Large intestine (tissue), 3 donors: Measurements from ENCODE around the gene INAFM2. TPM values are rescaled to one million over a fixed set of nuclear protein-coding genes. Genes with fewer than 3 reads are reported as not detected.

Experiments
- DNase-seq, 2 donors: peaks; one replicate each; pipeline versions ENCODE4 v3.0.0 to v3.0.0-alpha.2; 2013
- H3K27ac ChIP-seq: one replicate; pipeline ENCODE4 v1.5.1; 2013; ENCODE audit warnings: low read length
- H3K27me3 ChIP-seq: 2 replicates; pipeline ENCODE4 v1.6.1; 2013; ENCODE audit warnings: low read length; ENCODE audit not compliant: control insufficient read depth, insufficient read depth
- H3K36me3 ChIP-seq: 2 replicates; pipeline ENCODE4 v1.6.1; 2013; ENCODE audit warnings: low read length; ENCODE audit not compliant: control insufficient read depth, insufficient read depth
- H3K4me1 ChIP-seq: one replicate; pipeline ENCODE4 v1.6.1; 2013; ENCODE audit warnings: low read length; ENCODE audit not compliant: control insufficient read depth, insufficient read depth
- H3K4me3 ChIP-seq: one replicate; pipeline ENCODE4 v1.5.1; 2013; ENCODE audit warnings: low read length
- H3K9me3 ChIP-seq: one replicate; pipeline ENCODE4 v1.6.1; 2013; ENCODE audit warnings: mild to moderate bottlenecking, low read depth, low read length, moderate library complexity; ENCODE audit not compliant: control insufficient read depth
- WGBS: methylation state at CpG from one replicate; pipeline ENCODE4 v1.1.5; 2013; ENCODE audit warnings: low lambda C conversion rate; ENCODE audit not compliant: insufficient coverage; 5-methylcytosine and 5-hydroxymethylcytosine counted together
- polyA plus RNA-seq: library from polyadenylated mRNA; unstranded; fragments of 120-200 nt; gene quantifications from one replicate; pipeline ENCODE4 v1.2.1, GENCODE V29; 2013

INAFM2 gene
- polyA plus RNA-seq, 1 donor, result 14.6 TPM

GRCh38 chr15:40305281-40305680 lies 18.2 kb upstream of the INAFM2 start:
- H3K4me3 ChIP-seq, result no peak overlapping the region
- H3K27me3 ChIP-seq, result peaks cover 9% of the 10 kb centered on the region
- no peak overlapping the region for H3K27ac ChIP-seq
- H3K4me1 ChIP-seq, result peaks cover 2% of the 10 kb centered on the region
- WGBS, result no CpG with 5 or more reads among the region's 4 CpGs
- no peak for DNase-seq
- no peaks in the 10 kb centered on the region for H3K36me3 ChIP-seq
- H3K9me3 ChIP-seq, result no peaks in the 10 kb centered on the region

- 100% methylated on average over 1 of the region's 5 CpGs for WGBS
- H3K27me3 ChIP-seq, result peaks cover 13% of the 10 kb centered on the region
- peaks cover 2% of the 10 kb centered on the region for H3K4me1 ChIP-seq
- H3K9me3 ChIP-seq, result no peaks in the 10 kb centered on the region
- no peak for DNase-seq
- H3K27ac ChIP-seq, result no peak overlapping the region
- no peak overlapping the region for H3K4me3 ChIP-seq
- no peaks in the 10 kb centered on the region for H3K36me3 ChIP-seq
These were observed 17.1 kb upstream of the INAFM2 start for GRCh38 chr15:40306371-40306770.

GRCh38 chr15:40306908-40307307 lies 16.6 kb upstream of the INAFM2 start:
- H3K27me3 ChIP-seq, result peaks cover 15% of the 10 kb centered on the region
- peak overlapping the region; percentile 17 for H3K4me3 ChIP-seq
- H3K4me1 ChIP-seq, result peaks cover 2% of the 10 kb centered on the region
- DNase-seq, result no peak
- H3K36me3 ChIP-seq, result no peaks in the 10 kb centered on the region
- no peak overlapping the region for H3K27ac ChIP-seq
- H3K9me3 ChIP-seq, result no peaks in the 10 kb centered on the region
- no CpG with 5 or more reads among the region's 7 CpGs for WGBS

- WGBS, result no CpG with 5 or more reads among the region's 15 CpGs
- Histone ChIP-seq H3K27me3 (peaks cover 19% of the 10 kb centered on the region), H3K4me1 (peaks cover 2% of the 10 kb centered on the region), H3K27ac (peak within 1 kb of the TSS; percentile 50), H3K4me3 (peak within 1 kb of the TSS; percentile 24), H3K9me3 (no peaks in the 10 kb centered on the region), H3K36me3 (no peaks in the 10 kb centered on the region)
- no peak for DNase-seq
These were observed 15.9 kb upstream of the INAFM2 start, which contains the start of gene PLCB2 for GRCh38 chr15:40307421-40308211. PLCB2 (minus strand) TSS chr15:40307935; CDS start chr15:40307672, 263 bp downstream.

GRCh38 chr15:40309344-40309862 lies 14.1 kb upstream of the INAFM2 start:
- WGBS, result no CpG with 5 or more reads among the region's 8 CpGs
- H3K4me1 ChIP-seq, result peaks cover 2% of the 10 kb centered on the region

GRCh38 chr15:40310001-40310959 lies 13.2 kb upstream of the INAFM2 start:
- no peak for DNase-seq
- Histone ChIP-seq H3K27ac (no peak overlapping the region), H3K4me1 (peaks cover 2% of the 10 kb centered on the region), H3K27me3 (peaks cover 17% of the 10 kb centered on the region), H3K9me3 (no peaks in the 10 kb centered on the region), H3K4me3 (no peak overlapping the region), H3K36me3 (no peaks in the 10 kb centered on the region)
- WGBS, result no CpG with 5 or more reads among the region's 4 CpGs

More at GRCh38 chr15:40309344-40309862, 14.1 kb upstream of the INAFM2 start:
- DNase-seq, result no peak
- Histone ChIP-seq H3K27ac (no peak overlapping the region), H3K9me3 (no peaks in the 10 kb centered on the region), H3K27me3 (peaks cover 17% of the 10 kb centered on the region), H3K36me3 (no peaks in the 10 kb centered on the region), H3K4me3 (no peak overlapping the region)

GRCh38 chr15:40310993-40311392 lies 12.5 kb upstream of the INAFM2 start:
- Histone ChIP-seq H3K27me3 (peaks cover 17% of the 10 kb centered on the region), H3K36me3 (no peaks in the 10 kb centered on the region), H3K4me3 (no peak overlapping the region), H3K4me1 (peaks cover 2% of the 10 kb centered on the region), H3K9me3 (no peaks in the 10 kb centered on the region), H3K27ac (no peak overlapping the region)
- 67% methylated on average over 1 of the region's 3 CpGs for WGBS
- DNase-seq, result no peak

GRCh38 chr15:40312370-40313158 lies 10.9 kb upstream of the INAFM2 start:
- H3K9me3 ChIP-seq, result no peaks in the 10 kb centered on the region

GRCh38 chr15:40313531-40314398 lies 9.7 kb upstream of the INAFM2 start:
- H3K27ac ChIP-seq, result no peak overlapping the region
- WGBS, result no CpG with 5 or more reads among the region's 10 CpGs
- peak in 1 of 2 donors; percentile 56 for DNase-seq
- no peaks in the 10 kb centered on the region for H3K9me3 ChIP-seq
- H3K4me1 ChIP-seq, result no peaks in the 10 kb centered on the region
- no peaks in the 10 kb centered on the region for H3K36me3 ChIP-seq
- no peak overlapping the region for H3K4me3 ChIP-seq
- H3K27me3 ChIP-seq, result peaks cover 20% of the 10 kb centered on the region

More at GRCh38 chr15:40312370-40313158, 10.9 kb upstream of the INAFM2 start:
- WGBS, result no CpG with 5 or more reads among the region's 10 CpGs
- H3K4me1 ChIP-seq, result peaks cover 2% of the 10 kb centered on the region
- no peaks in the 10 kb centered on the region for H3K36me3 ChIP-seq
- H3K27me3 ChIP-seq, result peaks cover 20% of the 10 kb centered on the region
- no peak overlapping the region for H3K4me3 ChIP-seq
- DNase-seq, result no peak
- no peak overlapping the region for H3K27ac ChIP-seq
